GM21526 (cell line): ENCODE results near the gene C11orf16.
"Not testable (repeated sequence)": the region's sequence is repeated elsewhere in the genome, so short reads cannot be mapped to it uniquely, and the experiment has no call there.

Experiments used
- ATAC-seq: cut with Tn5 transposase; IDR thresholded peaks from one replicate; pipeline ENCODE4 v1.9.1; 2021; ENCODE audit warnings: moderate library complexity; ENCODE audit not compliant: unreplicated experiment, low FRiP score

Gene C11orf16

GRCh38 chr11:8932564-8933180 lies at the start of gene C11orf16:
Gene C11orf16, minus strand, starts transcription at chr11:8932947. Its CDS starts 639 bp downstream, at chr11:8932308.
- no peak for ATAC-seq

GRCh38 chr11:8980485-8980884 lies 47.7 kb upstream of the C11orf16 start:
- ATAC-seq = no peak

- ATAC-seq = not testable (repeated sequence)
Measured at GRCh38 chr11:8979365-8979764, 46.6 kb upstream of the C11orf16 start.

- ATAC-seq = no peak
Measured at GRCh38 chr11:8973121-8973520, 40.4 kb upstream of the C11orf16 start.

- ATAC-seq = no peak
Measured at GRCh38 chr11:8971924-8972316, 39.2 kb upstream of the C11orf16 start.

GRCh38 chr11:8971196-8971923 lies 38.6 kb upstream of the C11orf16 start:
- ATAC-seq = no peak

DNA sequence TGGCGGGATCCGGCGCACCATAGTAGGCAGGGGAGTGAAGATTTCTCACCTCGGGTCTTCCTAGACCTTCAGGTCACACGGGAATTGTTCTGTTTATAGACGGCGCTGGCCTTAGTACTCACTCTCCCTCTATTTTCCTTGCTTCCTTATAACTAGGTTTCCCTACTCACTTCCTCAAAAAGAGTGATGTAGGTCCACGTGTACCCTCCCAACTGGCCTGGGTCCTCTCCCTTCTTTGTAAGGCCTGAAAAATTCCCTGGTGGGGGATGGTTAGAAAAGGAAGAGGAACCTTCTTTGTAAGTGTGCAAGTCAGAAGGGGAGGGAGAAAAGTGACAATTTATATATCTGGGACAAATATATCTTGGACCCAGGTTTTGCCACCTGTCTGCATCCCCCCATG lies 34.4 kb upstream of the C11orf16 start:
- no peak for ATAC-seq

DNA sequence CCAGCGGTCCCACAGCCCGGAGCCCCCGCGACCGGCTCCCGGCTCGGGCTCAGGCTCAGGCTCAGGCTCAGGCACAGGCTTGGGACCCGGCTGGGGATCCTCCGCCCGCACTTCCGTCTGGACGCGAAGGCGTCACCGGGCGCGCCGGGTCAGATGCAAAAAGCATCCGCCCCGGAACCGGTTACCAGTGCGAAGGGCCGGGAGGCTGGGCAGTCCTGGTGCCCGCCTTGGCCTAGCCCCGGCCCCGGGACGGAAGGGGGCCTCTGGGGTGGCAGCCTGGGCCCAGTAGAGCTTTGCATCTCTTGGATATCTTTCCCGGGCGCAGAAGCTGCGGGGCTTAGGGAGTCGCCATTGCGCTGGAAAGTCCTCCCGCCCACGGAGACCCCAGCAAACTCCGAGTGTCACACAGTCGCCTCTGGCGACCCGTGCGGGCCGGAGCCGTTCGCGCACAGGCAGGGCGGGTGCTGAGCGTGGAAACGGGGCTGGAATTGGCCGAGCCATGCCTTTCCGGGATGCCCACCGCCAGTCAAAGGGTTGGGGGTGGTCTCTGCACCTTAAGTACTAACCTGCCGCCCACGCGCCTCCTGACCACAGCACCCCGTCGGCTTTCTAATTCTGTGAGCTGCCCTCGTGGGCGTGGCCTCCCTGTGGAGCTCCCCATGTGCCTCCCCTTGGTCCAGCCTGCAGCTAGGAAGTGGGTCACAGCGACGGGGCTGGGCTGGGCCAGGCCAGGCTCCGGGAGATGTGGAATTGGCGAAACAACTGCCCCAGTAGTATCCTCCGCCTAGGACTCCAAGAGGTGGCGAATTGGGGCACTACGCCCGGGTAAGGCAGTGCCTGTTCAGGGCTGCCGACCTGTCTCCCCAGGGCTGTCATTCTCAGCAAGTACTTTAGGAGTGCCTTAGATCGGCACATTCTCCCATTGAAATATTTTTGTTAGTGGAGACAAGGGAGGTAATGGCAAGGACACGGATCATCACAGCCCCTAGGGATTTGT lies 31.9 kb upstream of the C11orf16 start, which contains the start of gene TMEM9B:
TSS of gene TMEM9B (minus strand) at position 119 of the 997 bp plus-strand sequence. CDS start 129 bp downstream, outside the sequence.
- ATAC-seq = peak; percentile 69

DNA sequence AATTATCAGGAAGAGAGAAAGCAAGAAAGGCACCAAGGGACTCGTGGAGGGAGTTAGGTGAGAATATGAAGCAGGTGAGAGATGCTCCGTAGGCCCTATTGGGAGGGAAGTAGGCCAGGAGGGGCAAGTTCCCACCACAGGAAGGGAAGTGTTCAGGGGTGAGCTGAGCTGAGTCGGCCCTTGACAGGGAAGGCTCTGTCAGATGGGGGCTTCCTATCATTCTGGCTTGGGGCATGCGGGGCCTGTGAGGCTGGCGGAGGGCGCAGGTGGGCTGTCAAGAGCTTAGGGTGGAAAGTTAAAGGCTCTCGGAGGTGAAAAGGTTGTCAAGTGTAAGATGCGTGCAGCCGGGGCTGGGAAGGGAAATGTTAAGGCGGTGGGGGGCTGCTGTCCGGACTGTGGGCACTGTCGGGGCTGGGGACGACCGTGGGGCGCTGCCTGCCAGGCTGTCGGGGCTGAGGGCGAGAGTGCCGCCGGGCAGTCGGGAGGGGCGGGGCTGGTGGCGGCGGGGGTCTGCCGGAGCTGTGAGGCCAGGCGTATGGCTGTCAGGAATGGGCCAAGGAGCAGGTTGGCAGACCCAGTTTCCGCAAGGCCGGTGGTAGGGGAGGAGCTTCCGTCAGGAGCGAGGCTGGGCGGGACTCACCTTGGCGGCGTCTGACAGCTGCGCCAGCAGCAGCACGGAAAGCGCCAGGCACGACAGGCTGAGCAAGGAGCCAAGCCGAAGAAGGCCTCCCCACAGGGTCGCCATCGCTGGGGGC lies 31.0 kb upstream of the C11orf16 start:
- peak; percentile 57 for ATAC-seq

GRCh38 chr11:8962841-8963240 lies 30.1 kb upstream of the C11orf16 start:
- no peak for ATAC-seq

- no peak for ATAC-seq
Measured at GRCh38 chr11:8961401-8961800, 28.7 kb upstream of the C11orf16 start.

DNA sequence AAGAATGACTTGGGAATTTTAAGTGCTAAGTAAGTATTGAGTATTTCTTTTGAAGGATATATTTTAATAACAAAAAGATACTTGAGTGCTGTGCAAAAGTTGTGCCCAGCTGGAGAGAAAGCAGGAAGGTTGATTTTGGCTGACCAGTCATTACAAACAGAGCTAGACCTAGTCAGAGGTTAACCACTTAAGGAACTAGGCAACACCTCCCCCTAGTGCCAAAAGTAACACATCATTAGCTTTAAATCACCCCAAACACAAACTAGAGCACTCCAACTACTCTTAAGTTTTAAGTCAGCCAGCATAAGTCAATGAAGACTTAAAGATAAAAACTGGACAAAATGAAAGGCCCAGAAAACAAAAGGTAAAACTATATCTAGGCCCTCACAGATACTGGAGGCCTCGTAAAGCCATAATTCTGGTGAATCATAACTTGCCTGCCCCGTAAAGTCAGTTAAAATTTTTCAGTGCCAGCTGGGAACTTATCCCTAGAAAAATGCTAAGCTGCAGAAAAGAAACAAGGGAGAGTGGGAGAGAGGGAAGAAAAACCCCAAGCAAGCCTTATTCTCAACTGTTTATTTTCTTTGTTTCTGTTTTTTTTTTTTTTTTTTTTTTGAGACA lies 26.9 kb upstream of the C11orf16 start:
- ATAC-seq = peak; percentile 49

DNA sequence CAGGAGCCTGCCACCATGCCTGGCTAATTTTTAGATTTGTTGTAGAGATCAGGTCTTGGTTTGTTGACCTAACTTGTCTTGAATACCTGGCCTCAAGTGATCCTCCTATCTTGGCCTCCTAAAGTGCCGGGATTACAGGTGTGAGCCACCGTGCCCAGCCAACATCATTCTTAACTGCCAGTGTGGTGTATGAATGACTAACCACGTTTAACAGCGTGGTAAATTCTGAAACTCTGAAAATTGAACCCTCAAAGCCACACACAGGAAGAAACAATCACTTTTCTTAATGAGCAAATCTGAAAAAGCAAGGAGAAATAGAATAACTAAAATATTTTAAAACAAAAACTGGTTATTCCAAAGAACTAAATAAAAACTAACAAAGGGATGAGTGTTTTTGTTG lies 24.1 kb upstream of the C11orf16 start:
- no peak for ATAC-seq

GRCh38 chr11:8948886-8949285 lies 16.1 kb upstream of the C11orf16 start:
- no peak for ATAC-seq

GRCh38 chr11:8947230-8947943 lies 14.6 kb upstream of the C11orf16 start:
- no peak for ATAC-seq

GRCh38 chr11:8942518-8943066 lies 9.8 kb upstream of the C11orf16 start, which contains the start of gene ASCL3:
Gene ASCL3, minus strand, starts transcription at chr11:8943016. Its CDS starts 4,855 bp downstream, at chr11:8938161.
- ATAC-seq = no peak

DNA sequence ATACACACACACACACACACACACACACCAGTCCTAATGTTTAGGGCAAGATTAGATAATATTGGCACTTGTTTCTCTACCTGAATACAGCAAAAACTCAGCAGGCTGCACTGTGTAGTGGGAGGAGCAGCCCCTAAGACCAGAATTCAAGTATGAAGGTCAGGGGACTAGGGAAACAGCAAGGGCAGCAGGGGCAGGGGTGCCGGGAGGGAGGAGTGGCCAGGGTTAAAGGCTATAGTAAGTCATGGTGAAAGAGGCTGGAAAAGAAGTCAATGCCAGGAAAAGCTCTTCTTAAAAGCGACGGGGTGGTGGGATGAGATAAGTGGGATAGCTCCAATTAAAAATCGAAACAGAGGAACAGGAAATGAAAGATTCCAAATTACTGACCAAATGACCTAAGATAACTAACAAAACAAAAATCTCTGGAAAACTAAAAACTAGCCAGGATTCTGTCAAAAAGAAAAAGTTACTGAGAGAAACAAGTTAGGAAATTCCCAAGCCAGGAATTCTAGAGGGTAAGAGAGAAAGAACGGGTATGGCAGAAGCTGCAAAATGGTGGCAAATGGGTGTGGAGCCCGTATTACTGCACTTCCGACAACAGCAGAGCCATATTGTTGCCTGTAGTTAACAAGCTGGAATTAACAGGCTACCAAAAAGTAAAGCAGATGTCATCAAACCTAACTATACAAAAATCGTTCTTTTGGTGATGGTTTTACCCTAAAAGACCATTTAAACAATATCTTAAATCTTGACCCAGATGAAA lies 8.8 kb upstream of the C11orf16 start:
- ATAC-seq = no peak

GRCh38 chr11:8937659-8938058 lies 4.9 kb upstream of the C11orf16 start:
- ATAC-seq = no peak
